CD8-positive, alpha-beta memory T cell (primary cell): ENCODE data around the gene CD1C. TPM values are rescaled to one million over a fixed set of nuclear protein-coding genes. Genes with fewer than 3 reads are reported as not detected.
"Not testable (repeated sequence)": the region's sequence is repeated elsewhere in the genome, so short reads cannot be mapped to it uniquely, and the experiment has no call there.

Experiments used
- CTCF ChIA-PET: fragments of 350-600 bp; sonication (Branson Sonifier 250); formaldehyde crosslinking; loops from one replicate; lab custom pipeline; 2021; ENCODE audit warnings: antibody characterized with exemption; lab: Charles Lee
- POLR2A ChIA-PET: fragments of 350-600 bp; sonication (Branson Sonifier 250); formaldehyde crosslinking; loops from one replicate; lab custom pipeline; 2021; ENCODE audit warnings: antibody characterized with exemption; lab: Charles Lee
- DNase-seq, 5 donors: peaks; one replicate each; pipeline versions ENCODE4 v3.0.0 to v3.0.0-alpha.2; 2020 to 2022; ENCODE audit warnings: mixed read lengths in 1 of 5
- H3K27ac ChIP-seq: one replicate; pipeline ENCODE4 v1.7.0; 2013; ENCODE audit warnings: low read depth, mild to moderate bottlenecking, low read length, moderate library complexity
- H3K27me3 ChIP-seq: 2 replicates; pipeline ENCODE4 v1.7.0; 2013; ENCODE audit warnings: low read length, mild to moderate bottlenecking; ENCODE audit not compliant: insufficient read depth, poor library complexity, severe bottlenecking
- H3K36me3 ChIP-seq: 2 replicates; pipeline ENCODE4 v1.7.0; 2013; ENCODE audit warnings: mild to moderate bottlenecking, low read length, moderate library complexity; ENCODE audit not compliant: insufficient read depth
- H3K4me1 ChIP-seq: 2 replicates; pipeline ENCODE4 v1.7.0; 2013; ENCODE audit warnings: mild to moderate bottlenecking, low read length, moderate library complexity; ENCODE audit not compliant: insufficient read depth
- H3K4me3 ChIP-seq: 2 replicates; pipeline ENCODE4 v1.7.0; 2013; ENCODE audit warnings: mild to moderate bottlenecking, low read length
- H3K9me3 ChIP-seq: 2 replicates; pipeline ENCODE4 v1.7.0; 2013; ENCODE audit warnings: mild to moderate bottlenecking, low read length
- H3K27ac Mint-ChIP-seq, 8 donors: one replicate each; pipeline ENCODE4 v1.8.0; 2020 to 2021; ENCODE audit warnings: mixed read lengths in 8 of 8, mild to moderate bottlenecking in 6 of 8, inconsistent platforms in 3 of 8, moderate library complexity in 3 of 8
- H3K27me3 Mint-ChIP-seq, 2 donors: one replicate each; pipeline ENCODE4 v1.8.0; 2020 to 2021; ENCODE audit warnings: mixed read lengths in 2 of 2, mild to moderate bottlenecking in 1 of 2, moderate library complexity in 1 of 2
- H3K36me3 Mint-ChIP-seq, 3 donors: one replicate each; pipeline ENCODE4 v1.8.0; 2020 to 2021; ENCODE audit warnings: mixed read lengths in 3 of 3, inconsistent platforms in 1 of 3, mild to moderate bottlenecking in 1 of 3
- H3K4me1 Mint-ChIP-seq, 3 donors: one replicate each; pipeline ENCODE4 v1.8.0; 2020 to 2021; ENCODE audit warnings: mixed read lengths in 3 of 3, inconsistent platforms in 1 of 3, mild to moderate bottlenecking in 1 of 3
- H3K4me3 Mint-ChIP-seq, 7 donors: one replicate each; pipeline ENCODE4 v1.8.0; 2020 to 2021; ENCODE audit warnings: mixed read lengths in 7 of 7, mild to moderate bottlenecking in 6 of 7, moderate library complexity in 4 of 7, inconsistent platforms in 2 of 7
- H3K9me3 Mint-ChIP-seq, 5 donors: one replicate each; pipeline ENCODE4 v1.8.0; 2020 to 2022; ENCODE audit warnings: mixed read lengths in 5 of 5, mild to moderate bottlenecking in 3 of 5, moderate library complexity in 2 of 5, inconsistent platforms in 1 of 5
- polyA plus RNA-seq: library from polyadenylated mRNA; unstranded; fragments of 300-500 nt; fragmentation: Illumina TruSeq; gene quantifications from one replicate; pipeline ENCODE4 v1.2.3, GENCODE V29; 2021
- total RNA-seq, 2 experiments: library from RNA; stranded (reverse); gene quantifications; one replicate each; pipeline ENCODE4 v1.2.3, GENCODE V29; 2021

Gene CD1C
- total and polyA plus RNA-seq, 3 experiments from 2014 or later = 0.31 to 0.37 TPM; not detected in 1

- ChIA-PET CTCF (interaction anchor here (0.9 kb wide), 1 partner anchor 15 kb away, joined by 3 read pairs; no protein-coding TSS in a partner anchor), POLR2A (no interaction called here)
- no peak overlapping the region for H3K4me3 ChIP-seq
- Mint-ChIP-seq H3K27me3 (peaks cover 6 to 35% of the 10 kb centered on the region in 2 donors), H3K4me3 (no peak overlapping the region), H3K36me3 (no peaks in the 10 kb centered on the region), H3K9me3 (no peaks in the 10 kb centered on the region), H3K4me1 (no peaks in the 10 kb centered on the region), H3K27ac (no peak overlapping the region)
- H3K36me3 ChIP-seq = no peaks in the 10 kb centered on the region
- no peaks in the 10 kb centered on the region for H3K9me3 ChIP-seq
- H3K27ac ChIP-seq = no peak overlapping the region
- no peak for DNase-seq
- no peaks in the 10 kb centered on the region for H3K27me3 ChIP-seq
- no peaks in the 10 kb centered on the region for H3K4me1 ChIP-seq
Observed at GRCh38 chr1:158257888-158258287, 31.8 kb upstream of the CD1C start.

GRCh38 chr1:158259117-158259516 lies 30.6 kb upstream of the CD1C start:
- ChIA-PET POLR2A (no interaction called here), CTCF (interaction anchor here (1.1 kb wide), 1 partner anchor 55 kb away, joined by 3 read pairs; no protein-coding TSS in a partner anchor)
- DNase-seq = no peak
- Mint-ChIP-seq H3K27me3 (peaks cover 6 to 45% of the 10 kb centered on the region in 2 donors), H3K9me3 (no peaks in the 10 kb centered on the region), H3K27ac (no peak overlapping the region), H3K36me3 (no peaks in the 10 kb centered on the region), H3K4me1 (no peaks in the 10 kb centered on the region), H3K4me3 (no peak overlapping the region)
- Histone ChIP-seq H3K4me3 (no peak overlapping the region), H3K27me3 (no peaks in the 10 kb centered on the region), H3K36me3 (no peaks in the 10 kb centered on the region), H3K4me1 (no peaks in the 10 kb centered on the region), H3K9me3 (no peaks in the 10 kb centered on the region), H3K27ac (no peak overlapping the region)

- Histone ChIP-seq H3K36me3 (no peaks in the 10 kb centered on the region), H3K4me3 (no peak overlapping the region), H3K27me3 (no peaks in the 10 kb centered on the region), H3K4me1 (no peaks in the 10 kb centered on the region), H3K9me3 (no peaks in the 10 kb centered on the region), H3K27ac (no peak overlapping the region)
- Mint-ChIP-seq H3K4me1 (peaks cover 0 to 3% (median 0%) of the 10 kb centered on the region in 3 donors), H3K4me3 (no peak overlapping the region), H3K27me3 (peaks cover 7 to 11% of the 10 kb centered on the region in 2 donors), H3K36me3 (no peaks in the 10 kb centered on the region), H3K27ac (no peak overlapping the region), H3K9me3 (peaks cover 0 to 4% (median under 1%) of the 10 kb centered on the region in 5 donors)
- no peak for DNase-seq
- ChIA-PET POLR2A (no interaction called here), CTCF (interaction anchor here (1.2 kb wide), 1 partner anchor 15 kb away, joined by 3 read pairs; no protein-coding TSS in a partner anchor)
Observed at GRCh38 chr1:158272681-158273080, 17.0 kb upstream of the CD1C start.

- peaks cover 0 to 4% (median 0%) of the 10 kb centered on the region in 3 donors for H3K36me3 Mint-ChIP-seq
- peaks cover 0 to 7% (median 4%) of the 10 kb centered on the region in 5 donors for H3K9me3 Mint-ChIP-seq
- DNase-seq = no peak
- ChIA-PET CTCF (no interaction called here), POLR2A (no interaction called here)
- no peak overlapping the region for H3K4me3 ChIP-seq
- H3K9me3 ChIP-seq = no peaks in the 10 kb centered on the region
- H3K27ac ChIP-seq = no peak overlapping the region
- H3K4me1 Mint-ChIP-seq = peaks cover 0 to 3% (median 0%) of the 10 kb centered on the region in 3 donors
- H3K27me3 ChIP-seq = no peaks in the 10 kb centered on the region
- H3K36me3 ChIP-seq = no peaks in the 10 kb centered on the region
- H3K27me3 Mint-ChIP-seq = peaks cover 5 to 11% of the 10 kb centered on the region in 2 donors
- no peaks in the 10 kb centered on the region for H3K4me1 ChIP-seq
- H3K27ac Mint-ChIP-seq = no peak overlapping the region
- no peak overlapping the region for H3K4me3 Mint-ChIP-seq
Observed at GRCh38 chr1:158274797-158275196, 14.9 kb upstream of the CD1C start.

- DNase-seq, POLR2A ChIA-PET, H3K4me3 Mint-ChIP-seq, H3K9me3 ChIP-seq, H3K27me3 ChIP-seq, H3K36me3 ChIP-seq, H3K4me3 ChIP-seq, H3K27ac ChIP-seq, H3K4me1 ChIP-seq, H3K27ac Mint-ChIP-seq, H3K36me3 Mint-ChIP-seq, CTCF ChIA-PET: not testable (repeated sequence)
- peaks cover 0 to 24% (median 12%) of the 10 kb centered on the region in 5 donors for H3K9me3 Mint-ChIP-seq
- peaks cover 24 to 42% of the 10 kb centered on the region in 2 donors for H3K27me3 Mint-ChIP-seq
- H3K4me1 Mint-ChIP-seq = peaks cover 9 to 11% (median 10%) of the 10 kb centered on the region in 3 donors
Observed at GRCh38 chr1:158282421-158282820, 7.3 kb upstream of the CD1C start.

- H3K27ac Mint-ChIP-seq = no peak overlapping the region
- no peak overlapping the region for H3K4me3 Mint-ChIP-seq
- ChIA-PET CTCF (no interaction called here), POLR2A (no interaction called here)
- H3K4me1 ChIP-seq = no peaks in the 10 kb centered on the region
- H3K27me3 Mint-ChIP-seq = peaks cover 18 to 48% of the 10 kb centered on the region in 2 donors
- no peak for DNase-seq
- H3K9me3 ChIP-seq = no peaks in the 10 kb centered on the region
- H3K4me3 ChIP-seq = no peak overlapping the region
- H3K36me3 Mint-ChIP-seq = peaks cover 0 to 4% (median 0%) of the 10 kb centered on the region in 3 donors
- peaks cover 9 to 11% (median 10%) of the 10 kb centered on the region in 3 donors for H3K4me1 Mint-ChIP-seq
- H3K36me3 ChIP-seq = no peaks in the 10 kb centered on the region
- no peaks in the 10 kb centered on the region for H3K27me3 ChIP-seq
- H3K27ac ChIP-seq = no peak overlapping the region
- peaks cover 0 to 18% (median 12%) of the 10 kb centered on the region in 5 donors for H3K9me3 Mint-ChIP-seq
Observed at GRCh38 chr1:158283965-158284364, 5.8 kb upstream of the CD1C start.

- ChIA-PET POLR2A (no interaction called here), CTCF (no interaction called here)
- Histone ChIP-seq H3K9me3 (no peaks in the 10 kb centered on the region), H3K27ac (no peak overlapping the region), H3K36me3 (no peaks in the 10 kb centered on the region), H3K4me1 (no peaks in the 10 kb centered on the region), H3K27me3 (no peaks in the 10 kb centered on the region), H3K4me3 (no peak overlapping the region)
- Mint-ChIP-seq H3K27me3 (peaks cover 14 to 43% of the 10 kb centered on the region in 2 donors), H3K9me3 (peaks cover 0 to 16% (median 10%) of the 10 kb centered on the region in 5 donors), H3K36me3 (peaks cover 0 to 4% (median 0%) of the 10 kb centered on the region in 3 donors), H3K4me3 (peak overlapping the region in 1 of 7 donors; percentile 2), H3K4me1 (peaks cover 9 to 11% (median 10%) of the 10 kb centered on the region in 3 donors), H3K27ac (peak overlapping the region in 2 of 8 donors; percentile 35 to 51)
- no peak for DNase-seq
Observed at GRCh38 chr1:158285756-158286241, 3.9 kb upstream of the CD1C start.

- CTCF ChIA-PET = no interaction called here
- Histone ChIP-seq H3K27me3 (no peaks in the 10 kb centered on the region), H3K4me3 (no peak overlapping the region), H3K4me1 (no peaks in the 10 kb centered on the region), H3K9me3 (no peaks in the 10 kb centered on the region), H3K36me3 (no peaks in the 10 kb centered on the region), H3K27ac (no peak overlapping the region)
- POLR2A ChIA-PET = no interaction called here
- Mint-ChIP-seq H3K4me1 (peaks cover 9 to 11% (median 10%) of the 10 kb centered on the region in 3 donors), H3K4me3 (no peak overlapping the region), H3K27ac (peak overlapping the region in 1 of 8 donors; percentile 9), H3K27me3 (peaks cover 14 to 43% of the 10 kb centered on the region in 2 donors), H3K36me3 (peaks cover 0 to 2% (median 0%) of the 10 kb centered on the region in 3 donors), H3K9me3 (peaks cover 0 to 10% (median 5%) of the 10 kb centered on the region in 5 donors)
- DNase-seq = no peak
Observed at GRCh38 chr1:158286487-158286886, 3.2 kb upstream of the CD1C start.
